ENCODE data around the gene AP1M1.

Gene AP1M1

GRCh38 chr19:16155128-16155527 is 42.6 kb upstream of the AP1M1 start:
- Histone ChIP-seq H3K4me2 (ENCODE audit: low read length) (no peak overlapping the region), H3K4me3 (ENCODE audit: low read depth, low read length) (no peak overlapping the region), H3K4me1 (no peaks in the 10 kb centered on the region), H2AFZ (no peak overlapping the region), H3K36me3 (ENCODE audit: control insufficient read depth, insufficient read depth, low read length) (no peaks in the 10 kb centered on the region), H3K79me2 (no peaks in the 10 kb centered on the region), H3K9ac (no peak overlapping the region), H3K27ac (no peak overlapping the region), H3K9me3 (ENCODE audit: control insufficient read depth, low read length) (no peaks in the 10 kb centered on the region), H3K27me3 (ENCODE audit: control insufficient read depth, insufficient read depth, low read length) (no peaks in the 10 kb centered on the region)
- TF ChIP-seq CTCF (IDR thresholded peaks at IDR 0.05): no peak

DNA sequence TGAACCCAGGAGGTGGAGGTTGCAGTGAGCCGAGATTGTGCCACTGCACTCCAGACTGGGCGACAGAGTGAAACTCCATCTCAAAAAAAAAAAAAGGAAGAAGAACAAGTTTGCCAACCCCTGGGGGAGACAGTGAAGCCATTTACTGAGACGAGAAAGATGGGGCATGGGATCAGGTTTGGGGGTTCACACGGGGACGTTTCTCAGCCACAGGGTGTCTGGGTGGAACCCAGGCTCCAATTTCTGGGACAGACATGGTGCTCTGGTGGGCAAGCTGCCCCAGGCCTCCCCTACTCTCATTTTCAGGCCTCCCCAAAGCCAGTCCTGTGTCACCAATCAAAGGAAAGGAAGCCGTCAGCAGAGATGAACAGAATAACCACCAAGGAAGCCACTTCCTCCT is 40.8 kb upstream of the AP1M1 start:
- Histone ChIP-seq H3K27ac (no peak overlapping the region), H3K79me2 (no peaks in the 10 kb centered on the region), H3K4me2 (ENCODE audit: low read length) (no peak overlapping the region), H2AFZ (no peak overlapping the region), H3K27me3 (ENCODE audit: control insufficient read depth, insufficient read depth, low read length) (no peaks in the 10 kb centered on the region), H3K4me1 (no peaks in the 10 kb centered on the region), H3K4me3 (ENCODE audit: low read depth, low read length) (no peak overlapping the region), H3K9ac (no peak overlapping the region), H3K36me3 (ENCODE audit: control insufficient read depth, insufficient read depth, low read length) (no peaks in the 10 kb centered on the region), H3K9me3 (ENCODE audit: control insufficient read depth, low read length) (no peaks in the 10 kb centered on the region)
- no peak for TF ChIP-seq CTCF (IDR thresholded peaks at IDR 0.05)

GRCh38 chr19:16157601-16158000 is 40.1 kb upstream of the AP1M1 start:
- Histone ChIP-seq H3K9me3 (ENCODE audit: control insufficient read depth, low read length) (no peaks in the 10 kb centered on the region), H3K4me1 (no peaks in the 10 kb centered on the region), H3K79me2 (no peaks in the 10 kb centered on the region), H2AFZ (no peak overlapping the region), H3K36me3 (ENCODE audit: control insufficient read depth, insufficient read depth, low read length) (no peaks in the 10 kb centered on the region), H3K4me2 (ENCODE audit: low read length) (no peak overlapping the region), H3K4me3 (ENCODE audit: low read depth, low read length) (no peak overlapping the region), H3K27ac (no peak overlapping the region), H3K9ac (no peak overlapping the region), H3K27me3 (ENCODE audit: control insufficient read depth, insufficient read depth, low read length) (no peaks in the 10 kb centered on the region)
- no peak for TF ChIP-seq CTCF (IDR thresholded peaks at IDR 0.05)

GRCh38 chr19:16159655-16160054 is 38.1 kb upstream of the AP1M1 start:
- Histone ChIP-seq H3K36me3 (ENCODE audit: control insufficient read depth, insufficient read depth, low read length) (no peaks in the 10 kb centered on the region), H3K9me3 (ENCODE audit: control insufficient read depth, low read length) (no peaks in the 10 kb centered on the region), H3K27ac (no peak overlapping the region), H3K79me2 (no peaks in the 10 kb centered on the region), H3K27me3 (ENCODE audit: control insufficient read depth, insufficient read depth, low read length) (no peaks in the 10 kb centered on the region), H3K4me2 (ENCODE audit: low read length) (no peak overlapping the region), H3K9ac (no peak overlapping the region), H2AFZ (no peak overlapping the region), H3K4me1 (no peaks in the 10 kb centered on the region), H3K4me3 (ENCODE audit: low read depth, low read length) (no peak overlapping the region)
- no peak for TF ChIP-seq CTCF (IDR thresholded peaks at IDR 0.05)

GRCh38 chr19:16160445-16160942 is 37.2 kb upstream of the AP1M1 start:
- no peak for TF ChIP-seq CTCF (IDR thresholded peaks at IDR 0.05)
- Histone ChIP-seq H3K27ac (no peak overlapping the region), H3K4me1 (no peaks in the 10 kb centered on the region), H3K27me3 (ENCODE audit: control insufficient read depth, insufficient read depth, low read length) (no peaks in the 10 kb centered on the region), H3K9me3 (ENCODE audit: control insufficient read depth, low read length) (no peaks in the 10 kb centered on the region), H3K36me3 (ENCODE audit: control insufficient read depth, insufficient read depth, low read length) (no peaks in the 10 kb centered on the region), H3K4me3 (ENCODE audit: low read depth, low read length) (no peak overlapping the region), H3K4me2 (ENCODE audit: low read length) (no peak overlapping the region), H3K9ac (no peak overlapping the region), H2AFZ (no peak overlapping the region), H3K79me2 (no peaks in the 10 kb centered on the region)

Measured in parathyroid adenoma (tissue), 2 donors.